ENCODE data around the gene CTNNA1.

Gene CTNNA1

DNA sequence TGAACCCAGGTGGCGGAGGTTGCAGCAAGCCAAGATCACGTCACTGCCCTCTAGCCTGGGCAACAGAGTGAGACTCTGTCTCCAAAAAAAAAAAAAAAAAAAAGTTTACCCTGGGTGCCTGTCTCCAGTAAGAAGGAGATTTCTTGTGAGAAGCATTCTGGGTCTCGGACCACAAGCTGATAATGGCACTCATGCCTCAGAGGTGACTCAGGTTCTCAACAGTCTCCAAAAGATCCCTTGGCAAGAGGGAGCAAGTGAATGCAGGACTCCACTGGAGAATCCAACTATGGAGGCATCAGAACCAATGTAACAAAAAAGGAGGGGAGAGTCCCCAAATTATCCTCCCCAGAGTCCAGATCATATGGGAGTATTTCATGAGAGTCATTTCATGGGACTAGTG lies 227.9 kb downstream of the CTNNA1 start:
- no peaks in the 10 kb centered on the region for H3K9me3 Mint-ChIP-seq
- peaks cover 3% of the 10 kb centered on the region for H3K36me3 Mint-ChIP-seq (ENCODE audit: low read depth)
- peaks cover 27% of the 10 kb centered on the region for H3K4me1 Mint-ChIP-seq
- H3K27ac Mint-ChIP-seq: no peak overlapping the region
- H3K27me3 Mint-ChIP-seq (ENCODE audit: low read depth): no peaks in the 10 kb centered on the region
- TF ChIP-seq, protein P1, sequence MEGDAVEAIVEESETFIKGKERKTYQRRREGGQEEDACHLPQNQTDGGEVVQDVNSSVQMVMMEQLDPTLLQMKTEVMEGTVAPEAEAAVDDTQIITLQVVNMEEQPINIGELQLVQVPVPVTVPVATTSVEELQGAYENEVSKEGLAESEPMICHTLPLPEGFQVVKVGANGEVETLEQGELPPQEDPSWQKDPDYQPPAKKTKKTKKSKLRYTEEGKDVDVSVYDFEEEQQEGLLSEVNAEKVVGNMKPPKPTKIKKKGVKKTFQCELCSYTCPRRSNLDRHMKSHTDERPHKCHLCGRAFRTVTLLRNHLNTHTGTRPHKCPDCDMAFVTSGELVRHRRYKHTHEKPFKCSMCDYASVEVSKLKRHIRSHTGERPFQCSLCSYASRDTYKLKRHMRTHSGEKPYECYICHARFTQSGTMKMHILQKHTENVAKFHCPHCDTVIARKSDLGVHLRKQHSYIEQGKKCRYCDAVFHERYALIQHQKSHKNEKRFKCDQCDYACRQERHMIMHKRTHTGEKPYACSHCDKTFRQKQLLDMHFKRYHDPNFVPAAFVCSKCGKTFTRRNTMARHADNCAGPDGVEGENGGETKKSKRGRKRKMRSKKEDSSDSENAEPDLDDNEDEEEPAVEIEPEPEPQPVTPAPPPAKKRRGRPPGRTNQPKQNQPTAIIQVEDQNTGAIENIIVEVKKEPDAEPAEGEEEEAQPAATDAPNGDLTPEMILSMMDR (IDR thresholded peaks at IDR 0.05; ENCODE audit: unreplicated experiment in 3 of 3): no peak
- H3K4me3 Mint-ChIP-seq: no peak overlapping the region

DNA sequence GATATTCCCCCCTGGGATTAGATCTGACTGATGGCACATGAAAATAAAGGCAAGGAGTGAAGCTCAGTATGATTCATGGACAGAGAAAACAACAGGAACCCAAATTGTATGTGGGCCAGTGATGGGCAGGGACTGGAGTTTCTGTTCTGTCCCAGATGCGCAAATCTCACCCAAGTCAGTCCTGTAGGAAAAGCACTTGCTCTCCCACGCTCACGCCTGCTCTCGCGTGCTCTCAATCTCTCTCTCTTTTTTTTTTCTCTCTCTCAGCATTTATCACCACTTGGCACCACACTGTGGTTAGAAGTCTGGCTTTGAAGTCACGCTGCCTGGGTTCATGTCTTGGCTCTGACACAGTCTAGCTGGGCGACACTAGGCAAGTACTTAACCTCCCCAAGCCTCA lies 228.4 kb downstream of the CTNNA1 start:
- peaks cover 3% of the 10 kb centered on the region for H3K36me3 Mint-ChIP-seq (ENCODE audit: low read depth)
- no peaks in the 10 kb centered on the region for H3K27me3 Mint-ChIP-seq (ENCODE audit: low read depth)
- H3K9me3 Mint-ChIP-seq: no peaks in the 10 kb centered on the region
- no peak overlapping the region for H3K4me3 Mint-ChIP-seq
- TF ChIP-seq, protein P1 (IDR thresholded peaks at IDR 0.05; ENCODE audit: unreplicated experiment in 3 of 3): no peak
- peaks cover 25% of the 10 kb centered on the region for H3K4me1 Mint-ChIP-seq
- no peak overlapping the region for H3K27ac Mint-ChIP-seq

DNA sequence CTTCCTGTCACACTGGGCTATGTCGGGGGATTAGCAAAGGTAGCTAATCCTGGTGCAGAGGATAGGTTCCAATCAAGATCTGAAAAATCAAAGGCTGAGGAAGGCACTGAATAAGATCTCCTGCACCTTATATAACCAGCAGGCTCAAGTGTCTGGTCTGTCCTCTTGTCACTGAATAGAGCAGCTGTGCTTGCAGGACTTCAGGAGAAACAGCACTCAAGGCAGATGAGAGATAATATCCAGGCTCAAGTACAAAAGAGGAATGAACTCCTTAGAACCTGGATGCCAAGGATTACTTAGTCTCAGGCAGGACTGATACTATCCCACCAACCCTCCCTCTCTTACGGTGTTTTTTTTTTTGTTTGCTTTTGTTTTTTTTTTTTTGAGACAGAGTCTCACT lies 230.8 kb downstream of the CTNNA1 start:
- no peak overlapping the region for H3K4me3 Mint-ChIP-seq

More for the DNA sequence above, 230.8 kb downstream of the CTNNA1 start:
- TF ChIP-seq, protein P1 (IDR thresholded peaks at IDR 0.05; ENCODE audit: unreplicated experiment in 3 of 3): no peak
- H3K4me1 Mint-ChIP-seq: peaks cover 20% of the 10 kb centered on the region
- no peak overlapping the region for H3K27ac Mint-ChIP-seq
- no peaks in the 10 kb centered on the region for H3K9me3 Mint-ChIP-seq
- no peaks in the 10 kb centered on the region for H3K36me3 Mint-ChIP-seq (ENCODE audit: low read depth)
- H3K27me3 Mint-ChIP-seq (ENCODE audit: low read depth): no peaks in the 10 kb centered on the region
